Stimulated activated CD8-positive, alpha-beta memory T cell treated with anti-CD3 and anti-CD28 coated beads, Interleukin-4, amount 100 ng/mL, for 1 hour (primary cell): Measurements from ENCODE around the gene ESR2.
"Not testable (repeated sequence)": the region's sequence is repeated elsewhere in the genome, so short reads cannot be mapped to it uniquely, and the experiment has no call there.

ENCODE experiments used
- DNase-seq, 2 donors: peaks; one replicate each; pipeline ENCODE4 v3.0.0-alpha.2; 2020; ENCODE audit warnings: low read depth in 2 of 2, low spot score in 1 of 2

Gene ESR2

GRCh38 chr14:64045091-64045490 lies 249.1 kb downstream of the ESR2 start:
- DNase-seq, result no peak

- not testable (repeated sequence) for DNase-seq
Observed at GRCh38 chr14:64043296-64043695, 250.9 kb downstream of the ESR2 start.

DNA sequence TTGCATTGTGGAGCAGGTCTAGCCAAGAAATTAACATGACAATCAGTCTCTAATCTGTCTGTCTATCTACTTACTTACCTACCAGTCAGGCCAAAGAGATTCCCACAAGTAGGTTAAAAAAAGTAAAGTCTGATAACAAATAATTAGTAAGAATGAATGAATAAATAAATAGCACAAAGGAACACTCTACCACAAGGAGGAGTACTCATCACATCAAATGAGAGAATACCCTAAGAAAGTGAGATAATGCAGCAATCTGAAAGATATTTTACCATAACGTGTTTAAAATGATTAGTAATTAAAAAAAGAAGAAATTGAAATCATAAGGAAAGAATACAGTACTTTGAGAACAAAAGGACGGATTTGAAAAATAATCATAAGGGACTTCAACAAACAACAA lies 254.1 kb downstream of the ESR2 start:
- no peak for DNase-seq

- no peak for DNase-seq
Observed at GRCh38 chr14:64038841-64039542, 255.2 kb downstream of the ESR2 start.

DNA sequence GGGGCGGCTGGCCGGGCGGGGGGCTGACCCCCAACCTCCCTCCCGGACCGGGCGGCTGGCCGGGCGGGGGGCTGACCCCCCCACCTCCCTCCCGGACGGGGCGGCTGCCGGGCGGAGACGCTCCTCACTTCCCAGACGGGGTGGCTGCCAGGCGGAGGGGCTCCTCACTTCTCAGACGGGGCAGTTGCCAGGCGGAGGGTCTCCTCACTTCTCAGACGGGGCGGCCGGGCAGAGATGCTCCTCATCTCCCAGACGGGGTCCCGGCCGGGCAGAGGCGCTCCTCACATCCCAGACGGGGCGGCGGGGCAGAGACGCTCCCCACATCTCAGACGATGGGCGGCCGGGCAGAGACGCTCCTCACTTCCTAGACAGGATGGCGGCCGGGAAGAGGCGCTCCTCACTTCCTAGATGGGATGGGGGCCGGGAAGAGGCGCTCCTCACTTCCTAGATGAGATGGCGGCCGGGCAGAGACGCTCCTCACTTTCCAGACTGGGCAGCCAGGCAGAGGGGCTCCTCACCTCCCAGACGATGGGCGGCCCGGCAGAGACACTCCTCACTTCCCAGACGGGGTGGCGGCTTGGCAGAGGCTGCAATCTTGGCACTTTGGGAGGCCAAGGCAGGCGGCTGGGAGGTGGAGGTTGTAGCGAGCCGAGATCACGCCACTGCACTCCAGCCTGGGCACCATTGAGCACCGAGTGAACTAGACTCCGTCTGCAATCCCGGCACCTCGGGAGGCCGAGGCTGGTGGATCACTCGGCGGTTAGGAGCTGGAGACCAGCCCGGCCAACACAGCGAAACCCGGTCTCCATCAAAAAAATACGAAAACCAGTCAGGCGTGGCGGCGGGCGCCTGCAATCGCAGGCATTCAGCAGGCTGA lies 256.1 kb downstream of the ESR2 start:
- not testable (repeated sequence) for DNase-seq

DNA sequence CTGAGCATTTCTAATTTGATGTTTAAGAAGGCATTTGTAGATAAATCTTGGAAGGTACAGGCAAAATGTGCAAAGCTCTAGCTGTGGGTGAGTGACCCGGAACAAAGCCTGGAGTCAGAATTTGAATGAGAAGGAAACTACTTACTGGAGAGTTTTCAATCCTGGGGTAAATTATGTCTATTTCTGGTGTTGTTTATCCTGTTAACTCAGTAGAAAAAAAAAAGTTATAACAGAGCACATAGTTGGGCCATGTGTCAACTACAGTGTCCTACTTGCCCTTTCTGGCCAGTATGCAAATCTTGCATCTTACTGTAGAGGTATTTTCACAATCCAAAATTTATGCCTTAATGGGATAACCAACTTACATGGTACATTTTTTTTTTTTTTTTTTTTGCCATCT lies 259.0 kb downstream of the ESR2 start:
- no peak for DNase-seq
